GM13977 (cell line): ENCODE measurements around the gene IFI27L1.

Experiments
- DNase-seq: peaks from one replicate; pipeline ENCODE4 v3.0.0; 2012; ENCODE audit warnings: low spot score
- CTCF ChIP-seq: IDR thresholded peaks from 2 replicates; pipeline ENCODE4 v1.5.1; 2012; ENCODE audit warnings: mild to moderate bottlenecking, control low read depth; ENCODE audit not compliant: insufficient read depth; ENCODE audit errors: extremely low read depth, missing control alignments
- in situ Hi-C: fragments of 300-500 bp; cut with MboI; formaldehyde crosslinking; loops from one replicate; pipeline ENCODE4 v1.12.0; 2022; ENCODE audit warnings: low sequenced_read_pairs, low pct_unique_long_range_greater_than_20kb, mixed read lengths, inconsistent platforms; ENCODE audit not compliant: unreplicated experiment

IFI27L1 gene

GRCh38 chr14:94080621-94081385 is at the start of gene IFI27L1, which contains the start of gene DDX24:
TSS of gene IFI27L1 (plus strand) at chr14:94081310. CDS start at chr14:94096938, 15,628 bp downstream.
TSS of gene DDX24 (minus strand) at chr14:94081202. CDS start at chr14:94079742, 1,460 bp downstream.
- TF ChIP-seq CTCF = no peak
- in situ Hi-C loops = no loop called here
- DNase-seq = peak; percentile 97

- DNase-seq = no peak
- in situ Hi-C loops = loop anchor here (25.0 kb wide), 1 partner anchor 105 kb away; the partner anchor contains the start of gene IFI27L2
- no peak for TF ChIP-seq CTCF
These were observed 49.2 kb upstream of the IFI27L1 start for GRCh38 chr14:94031883-94032279.

GRCh38 chr14:94034886-94035285 is 46.2 kb upstream of the IFI27L1 start:
- in situ Hi-C loops = loop anchor here (25.0 kb wide), 1 partner anchor 102 kb away; the partner anchor contains the start of gene IFI27L2
- TF ChIP-seq CTCF = no peak
- no peak for DNase-seq

GRCh38 chr14:94036313-94037167 is 44.6 kb upstream of the IFI27L1 start:
- in situ Hi-C loops = loop anchor here (25.0 kb wide), 1 partner anchor 101 kb away; the partner anchor contains the start of gene IFI27L2
- peak; percentile 84 for DNase-seq
- peak; percentile 82 for TF ChIP-seq CTCF

GRCh38 chr14:94037954-94038353 is 43.2 kb upstream of the IFI27L1 start:
- in situ Hi-C loops = loop anchor here (25.0 kb wide), 1 partner anchor 99 kb away; the partner anchor contains the start of gene IFI27L2
- DNase-seq = no peak

More at GRCh38 chr14:94037954-94038353, 43.2 kb upstream of the IFI27L1 start:
- no peak for TF ChIP-seq CTCF
